K562 (cell line): ENCODE measurements around the gene UTP25.

Source experiments
- EHMT2 ChIP-seq: fragments of 450-650 bp; IDR thresholded peaks from 2 replicates; pipeline ENCODE4 v1.6.1; 2018; ENCODE audit warnings: antibody characterized with exemption
- HDAC2 ChIP-seq: fragments of 450-650 bp; IDR thresholded peaks from 2 replicates; pipeline ENCODE4 v1.6.1; 2016; ENCODE audit warnings: mild to moderate bottlenecking
- PHF20 ChIP-seq: fragments of 450-650 bp; IDR thresholded peaks from 2 replicates; pipeline ENCODE4 v1.6.1; 2018; ENCODE audit not compliant: partially characterized antibody
- POLR2A ChIP-seq: fragments of 450-650 bp; conservative IDR thresholded peaks from 2 replicates; pipeline ENCODE4 v1.6.1; 2016
- ZNF217 ChIP-seq: sonication (generic); formaldehyde crosslinking; IDR thresholded peaks from 2 replicates; pipeline ENCODE4 v1.8.0; 2022; ENCODE audit warnings: mild to moderate bottlenecking, missing genetic modification reagents
- ZNF280B ChIP-seq: fragments of 250-450 bp; sonication (Bioruptor Pico); IDR thresholded peaks from 2 replicates; pipeline ENCODE4 v1.5.1; 2021; ENCODE audit warnings: mild to moderate bottlenecking
- ZNF3 ChIP-seq: fragments of 250-450 bp; sonication (Bioruptor Pico); IDR thresholded peaks from 2 replicates; pipeline ENCODE4 v1.5.0; 2021; ENCODE audit warnings: mild to moderate bottlenecking, moderate library complexity
- ZNF407 ChIP-seq: fragments of 450-650 bp; IDR thresholded peaks from 2 replicates; pipeline ENCODE4 v1.6.1; 2016; ENCODE audit warnings: low read depth
- TF ChIP-seq, protein P1 (sequence below), 3 experiments: IDR thresholded peaks in 2 of 3; conservative IDR thresholded peaks in 1 of 3; 2 replicates each; pipeline ENCODE4 v1.5.1; 2011 to 2012; ENCODE audit warnings: low read length in 3 of 3, mild to moderate bottlenecking in 3 of 3, control low read depth in 2 of 3, improper control_type of control experiment in 1 of 3, inconsistent platforms in 1 of 3, low read depth in 1 of 3, mixed read lengths in 1 of 3, moderate library complexity in 1 of 3; ENCODE audit not compliant: insufficient read depth in 2 of 3

GRCh38 chr1:209893751-209894150, 66.0 kb downstream of the UTP25 start:
- no peak for TF ChIP-seq POLR2A
- TF ChIP-seq, protein P1, sequence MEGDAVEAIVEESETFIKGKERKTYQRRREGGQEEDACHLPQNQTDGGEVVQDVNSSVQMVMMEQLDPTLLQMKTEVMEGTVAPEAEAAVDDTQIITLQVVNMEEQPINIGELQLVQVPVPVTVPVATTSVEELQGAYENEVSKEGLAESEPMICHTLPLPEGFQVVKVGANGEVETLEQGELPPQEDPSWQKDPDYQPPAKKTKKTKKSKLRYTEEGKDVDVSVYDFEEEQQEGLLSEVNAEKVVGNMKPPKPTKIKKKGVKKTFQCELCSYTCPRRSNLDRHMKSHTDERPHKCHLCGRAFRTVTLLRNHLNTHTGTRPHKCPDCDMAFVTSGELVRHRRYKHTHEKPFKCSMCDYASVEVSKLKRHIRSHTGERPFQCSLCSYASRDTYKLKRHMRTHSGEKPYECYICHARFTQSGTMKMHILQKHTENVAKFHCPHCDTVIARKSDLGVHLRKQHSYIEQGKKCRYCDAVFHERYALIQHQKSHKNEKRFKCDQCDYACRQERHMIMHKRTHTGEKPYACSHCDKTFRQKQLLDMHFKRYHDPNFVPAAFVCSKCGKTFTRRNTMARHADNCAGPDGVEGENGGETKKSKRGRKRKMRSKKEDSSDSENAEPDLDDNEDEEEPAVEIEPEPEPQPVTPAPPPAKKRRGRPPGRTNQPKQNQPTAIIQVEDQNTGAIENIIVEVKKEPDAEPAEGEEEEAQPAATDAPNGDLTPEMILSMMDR (IDR thresholded peaks at IDR 0.05 in 2 of 3, conservative IDR thresholded peaks at IDR 0.05 in 1 of 3; ENCODE audit: insufficient read depth in 2 of 3, low read depth in 1 of 3, low read length in 3 of 3): no peak
- TF ChIP-seq HDAC2: no peak
- no peak for TF ChIP-seq ZNF280B (CRISPR knock-in tag)
- TF ChIP-seq ZNF3 (CRISPR knock-in tag): no peak
- TF ChIP-seq ZNF217: no peak
- no peak for TF ChIP-seq ZNF407
- no peak for TF ChIP-seq PHF20
- no peak for TF ChIP-seq EHMT2
